Small intestine (tissue), 7 donors: ENCODE results near the gene TMEM86A. TPM values are rescaled to one million over a fixed set of nuclear protein-coding genes. Genes with fewer than 3 reads are reported as not detected.
A peak's percentile ranks its signal among the peaks of the same experiment; 100 is the strongest.

ENCODE experiments used
- DNase-seq, 2 donors: peaks; one replicate each; pipeline versions ENCODE4 v3.0.0 to v3.0.0-alpha.2; 2013
- FAIRE-seq: peaks from 2 replicates; lab custom pipeline; 2012; peaks lifted over from hg19 to GRCh38; lab: Jason Lieb, UNC
- H3K27ac ChIP-seq, 3 donors: one replicate each; pipeline ENCODE4 v1.5.1; 2013; ENCODE audit warnings: low read length in 2 of 3, mild to moderate bottlenecking in 2 of 3, control low read depth in 1 of 3, inconsistent platforms in 1 of 3, low read depth in 1 of 3, moderate library complexity in 1 of 3
- H3K27me3 ChIP-seq, 3 donors: one replicate each; pipeline ENCODE4 v1.6.1; 2013; ENCODE audit warnings: low read length in 3 of 3, inconsistent platforms in 1 of 3; ENCODE audit not compliant: control insufficient read depth in 3 of 3, insufficient read depth in 3 of 3
- H3K36me3 ChIP-seq, 3 donors: one replicate each; pipeline ENCODE4 v1.6.1; 2013; ENCODE audit warnings: low read length in 3 of 3, inconsistent platforms in 1 of 3, low read depth in 1 of 3, mild to moderate bottlenecking in 1 of 3, moderate library complexity in 1 of 3; ENCODE audit not compliant: control insufficient read depth in 3 of 3, insufficient read depth in 2 of 3
- H3K4me1 ChIP-seq, 3 donors: one replicate each; pipeline ENCODE4 v1.6.1; 2013; ENCODE audit warnings: low read length in 2 of 3, inconsistent platforms in 1 of 3, low read depth in 1 of 3, mild to moderate bottlenecking in 1 of 3, moderate library complexity in 1 of 3; ENCODE audit not compliant: control insufficient read depth in 3 of 3, insufficient read depth in 2 of 3
- H3K4me3 ChIP-seq, 3 donors: one replicate each; pipeline ENCODE4 v1.5.1; 2013; ENCODE audit warnings: low read length in 3 of 3, control low read depth in 1 of 3, inconsistent platforms in 1 of 3, low read depth in 1 of 3, mild to moderate bottlenecking in 1 of 3, moderate library complexity in 1 of 3
- H3K9me3 ChIP-seq, 2 donors: one replicate each; pipeline ENCODE4 v1.6.1; 2013; ENCODE audit warnings: low read depth in 1 of 2, low read length in 1 of 2; ENCODE audit not compliant: control insufficient read depth in 2 of 2, insufficient read depth in 1 of 2
- WGBS, 3 donors: extraction: QIAGEN DNeasy Blood & Tissue Kit; methylation state at CpG; one replicate each; pipeline ENCODE4 v1.1.7; 2013; 5-methylcytosine and 5-hydroxymethylcytosine counted together
- polyA plus RNA-seq, 4 donors: library from polyadenylated mRNA; stranded (reverse) in 3 of 4; unstranded in 1 of 4; fragments of 200-250 nt in 3 of 4; fragments of 120-200 nt in 1 of 4; gene quantifications; one replicate each; pipeline versions ENCODE4 v1.2.1 to v1.2.3, GENCODE V29; 2013
- donor health status: healthy with polysubstance abuse.
- donor health status: control.
- donor health status: control.
- donor health status: Bipolar disorder and iron deficiency.
- donor health status: healthy.

Gene TMEM86A
- polyA plus RNA-seq, 4 donors = 0.22 to 1.6 (median 1.1) TPM

GRCh38 chr11:18710545-18710944 is 12.0 kb downstream of the TMEM86A start:
- 81 to 84% (median 82%) methylated on average over 5 of the region's 5 CpGs for WGBS, 3 donors
- Histone ChIP-seq H3K4me3 (no peak overlapping the region), H3K27me3 (no peaks in the 10 kb centered on the region), H3K36me3 (no peaks in the 10 kb centered on the region), H3K4me1 (peaks cover 0 to 3% (median under 1%) of the 10 kb centered on the region in 3 donors), H3K9me3 (no peaks in the 10 kb centered on the region), H3K27ac (no peak overlapping the region)
- FAIRE-seq = no peak
- DNase-seq = no peak

- H3K27me3 ChIP-seq = no peaks in the 10 kb centered on the region
- DNase-seq = no peak
- no peaks in the 10 kb centered on the region for H3K4me1 ChIP-seq
- 93 to 94% (median 93%) methylated on average over 26 of the region's 26 CpGs for WGBS, 3 donors
- no peaks in the 10 kb centered on the region for H3K9me3 ChIP-seq
- H3K36me3 ChIP-seq = no peaks in the 10 kb centered on the region
- no peak overlapping the region for H3K27ac ChIP-seq
- no peak overlapping the region for H3K4me3 ChIP-seq
- FAIRE-seq = no peak
These were observed 15.3 kb downstream of the TMEM86A start for GRCh38 chr11:18713646-18714442.

DNA sequence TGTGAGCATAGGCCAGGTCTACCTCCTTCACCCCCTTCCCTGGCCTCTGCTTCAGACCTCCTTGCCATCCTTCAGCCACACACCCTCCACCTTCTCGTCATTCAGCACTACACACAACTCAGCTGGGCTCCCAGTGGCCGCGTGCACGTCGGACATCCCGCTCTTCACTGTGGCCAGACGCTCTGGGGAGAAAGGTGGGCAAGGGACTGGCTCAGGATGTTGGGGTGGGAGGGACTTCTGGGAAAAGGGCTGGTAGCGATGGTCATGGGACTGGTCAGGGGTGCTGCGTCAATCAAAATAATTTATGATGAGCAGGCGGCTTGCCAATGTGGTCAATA is 15.8 kb downstream of the TMEM86A start:
- Histone ChIP-seq H3K27me3 (no peaks in the 10 kb centered on the region), H3K4me1 (no peaks in the 10 kb centered on the region), H3K27ac (no peak overlapping the region), H3K4me3 (no peak overlapping the region), H3K9me3 (no peaks in the 10 kb centered on the region), H3K36me3 (no peaks in the 10 kb centered on the region)
- no peak for FAIRE-seq
- DNase-seq = no peak
- 82 to 91% (median 83%) methylated on average over 10 of the region's 10 CpGs for WGBS, 3 donors

GRCh38 chr11:18715476-18715875 is 16.9 kb downstream of the TMEM86A start:
- Histone ChIP-seq H3K36me3 (no peaks in the 10 kb centered on the region), H3K4me3 (no peak overlapping the region), H3K9me3 (no peaks in the 10 kb centered on the region), H3K4me1 (peaks cover 0 to 9% (median 2%) of the 10 kb centered on the region in 3 donors), H3K27ac (no peak overlapping the region), H3K27me3 (no peaks in the 10 kb centered on the region)
- DNase-seq (no peak), FAIRE-seq (no peak)
- 79 to 82% (median 81%) methylated on average over 7 of the region's 7 CpGs for WGBS, 3 donors

- H3K9me3 ChIP-seq = no peaks in the 10 kb centered on the region
- DNase-seq = peak; percentile 62 to 82
- peaks cover 0 to 2% (median 0%) of the 10 kb centered on the region in 3 donors for H3K36me3 ChIP-seq
- H3K27me3 ChIP-seq = peaks cover 0 to 5% (median 0%) of the 10 kb centered on the region in 3 donors
- H3K4me3 ChIP-seq = peak overlapping the region in 1 of 3 donors; percentile 69
- no peak for FAIRE-seq
- peaks cover 0 to 22% (median 2%) of the 10 kb centered on the region in 3 donors for H3K4me1 ChIP-seq
- WGBS, 3 donors = 26 to 61% (median 49%) methylated on average over 5 of the region's 5 CpGs
- H3K27ac ChIP-seq = peak overlapping the region in 1 of 3 donors; percentile 51
These were observed 21.7 kb downstream of the TMEM86A start for GRCh38 chr11:18720091-18720807.

DNA sequence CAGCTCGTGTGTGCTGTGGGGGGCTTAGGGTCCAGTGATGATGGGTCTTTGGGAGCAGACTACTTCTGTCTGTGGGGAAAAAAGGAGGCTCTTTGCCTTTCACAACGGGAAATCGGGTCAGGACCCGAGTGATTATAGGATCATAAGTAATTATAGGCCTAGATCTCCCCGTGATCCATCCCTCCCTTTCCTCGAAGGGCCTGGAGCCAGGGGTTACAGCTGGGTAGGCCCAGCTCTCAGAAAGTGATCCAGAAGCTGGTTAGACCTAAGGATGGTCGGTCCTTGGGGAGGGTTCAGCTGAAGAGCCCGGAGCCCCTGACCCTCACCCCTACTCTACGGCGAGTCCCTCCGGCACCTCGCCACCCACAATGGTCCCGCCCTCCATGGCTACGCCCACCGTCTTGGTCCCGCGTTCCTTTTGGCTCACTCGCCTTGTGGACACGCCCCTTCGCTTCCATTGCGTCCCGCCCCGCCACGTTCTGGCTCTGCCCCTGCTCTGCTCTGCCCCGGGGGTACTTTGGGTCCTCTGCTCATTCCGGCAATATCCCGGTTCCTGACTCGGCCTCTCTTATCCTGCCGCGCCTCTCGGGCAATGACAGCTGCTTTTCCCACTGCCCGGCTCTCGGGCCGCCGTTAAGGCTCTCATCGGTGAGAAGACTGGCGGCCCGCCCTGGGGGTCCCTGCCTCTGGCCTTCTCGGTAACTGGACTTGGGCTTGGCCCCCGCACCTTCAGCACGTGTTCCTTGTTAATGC is 22.4 kb downstream of the TMEM86A start:
- H3K27ac ChIP-seq = peak overlapping the region in 2 of 3 donors; percentile 11 to 51
- 2 to 6% (median 4%) methylated on average over 41 of the region's 41 CpGs for WGBS, 3 donors
- FAIRE-seq (no peak), DNase-seq (peak; percentile 72 to 86)
- peaks cover 0 to 5% (median 0%) of the 10 kb centered on the region in 3 donors for H3K27me3 ChIP-seq
- no peaks in the 10 kb centered on the region for H3K9me3 ChIP-seq
- peaks cover 0 to 22% (median 2%) of the 10 kb centered on the region in 3 donors for H3K4me1 ChIP-seq
- peaks cover 0 to 2% (median 0%) of the 10 kb centered on the region in 3 donors for H3K36me3 ChIP-seq
- H3K4me3 ChIP-seq = peak overlapping the region; percentile 39 to 69 (median 44)

GRCh38 chr11:18721561-18722292 is 23.1 kb downstream of the TMEM86A start:
- Histone ChIP-seq H3K36me3 (peaks cover 0 to 2% (median 0%) of the 10 kb centered on the region in 3 donors), H3K27me3 (peaks cover 0 to 5% (median 0%) of the 10 kb centered on the region in 3 donors), H3K4me1 (peaks cover 0 to 22% (median 2%) of the 10 kb centered on the region in 3 donors), H3K9me3 (no peaks in the 10 kb centered on the region), H3K27ac (peak overlapping the region; percentile 9 to 51 (median 11)), H3K4me3 (peak overlapping the region; percentile 39 to 69 (median 44))
- WGBS, 3 donors = 0 to 1% (median 1%) methylated on average over 36 of the region's 36 CpGs
- FAIRE-seq (no peak), DNase-seq (peak; percentile 55 to 76)
